Measurements from ENCODE around the gene PTGER3.
A peak's percentile ranks its signal among the peaks of the same experiment; 100 is the strongest.

PTGER3 gene

DNA sequence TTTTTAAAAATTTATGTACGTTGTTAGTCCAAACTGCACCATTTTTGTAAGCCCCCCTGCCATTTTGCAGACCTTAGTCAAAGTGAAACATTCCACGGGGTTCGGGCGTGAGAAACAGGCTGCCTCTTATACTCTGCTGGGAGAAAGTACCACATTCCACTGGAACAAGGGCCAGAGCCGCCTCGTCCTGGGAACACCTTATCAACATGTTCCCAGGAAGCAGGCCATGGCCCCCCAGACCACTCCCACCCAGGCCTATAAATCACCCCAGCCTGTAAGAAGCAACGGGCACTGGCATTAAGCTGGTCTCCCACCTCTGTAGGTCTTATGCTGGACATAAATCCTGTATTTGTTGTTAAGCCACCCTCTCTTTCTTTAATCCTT, 34.1 kb upstream of the PTGER3 start:
- FAIRE-seq (peak; percentile 75), DNase-seq (ENCODE audit: insufficient read length, low spot score) (no peak)
- no peak for TF ChIP-seq TAF1 (IDR thresholded peaks at IDR 0.05; ENCODE audit: low read depth, low read length)
- no peak for TF ChIP-seq PAX5 (IDR thresholded peaks at IDR 0.05; ENCODE audit: insufficient read depth, low read length, severe bottlenecking)
- no peak for TF ChIP-seq SPI1 (IDR thresholded peaks at IDR 0.05; ENCODE audit: low read depth, low read length)
- no peak for TF ChIP-seq POU2F2 (IDR thresholded peaks at IDR 0.05; ENCODE audit: low read depth, low read length)
- TF ChIP-seq POLR2AphosphoS5 (IDR thresholded peaks at IDR 0.05; ENCODE audit: low read depth, low read length): no peak
- TF ChIP-seq POLR2A (IDR thresholded peaks at IDR 0.05; ENCODE audit: low read depth, low read length): no peak

DNA sequence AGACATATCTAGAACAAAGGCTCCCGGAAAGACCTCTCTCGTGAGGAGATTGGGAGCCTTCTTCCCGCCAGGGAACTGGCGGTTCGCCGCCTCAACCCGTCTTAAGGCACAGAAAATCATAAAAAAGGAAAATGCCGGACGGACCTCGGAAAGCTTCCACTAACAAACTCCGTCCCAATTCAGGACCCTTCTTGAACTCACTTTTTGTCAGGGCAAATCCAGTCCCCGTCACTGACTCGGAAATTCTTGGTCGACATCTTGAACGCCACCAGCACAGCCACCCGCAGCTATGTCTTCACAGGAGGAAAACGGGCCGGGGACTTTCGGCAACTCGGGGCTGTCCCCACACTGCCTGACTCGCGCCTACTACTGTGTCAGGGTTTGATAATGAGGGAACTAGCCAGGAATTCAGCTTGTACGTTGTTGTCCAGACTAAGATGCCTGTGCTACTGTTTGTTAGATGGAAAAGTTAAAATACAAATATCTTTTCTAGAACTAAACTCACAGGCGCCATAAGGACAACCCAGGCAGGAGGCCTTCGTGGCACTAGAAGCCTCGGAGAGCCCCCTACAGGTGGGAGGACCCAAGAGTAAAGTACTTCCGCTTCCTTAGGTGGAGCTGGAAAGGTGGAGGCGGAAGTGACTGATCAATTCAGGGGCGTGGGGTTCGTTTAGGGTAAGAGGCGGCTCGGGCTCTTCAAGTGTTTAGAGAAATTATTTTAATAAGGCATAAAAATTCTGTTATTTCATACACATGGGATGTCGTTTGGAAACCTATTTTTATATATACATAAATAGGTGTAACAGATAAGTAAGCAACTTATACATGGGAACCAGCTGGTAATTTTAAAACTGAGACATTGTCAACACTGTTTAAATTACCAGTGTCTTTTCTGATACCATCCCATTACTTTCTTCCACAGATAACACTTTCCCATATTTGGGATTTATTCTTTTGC, 33.4 kb upstream of the PTGER3 start, which contains the start of gene ZRANB2:
ZRANB2 (minus strand) TSS at position 297 of the 958 bp plus-strand sequence; CDS start at position 257, 40 bp downstream.
- FAIRE-seq: peak; percentile 98
- TF ChIP-seq POU2F2 (IDR thresholded peaks at IDR 0.05; ENCODE audit: low read depth, low read length) (no peak; the same call in 1 of the 2 replicates), PAX5 (IDR thresholded peaks at IDR 0.05; ENCODE audit: insufficient read depth, low read length, severe bottlenecking) (no peak), POLR2A (IDR thresholded peaks at IDR 0.05; ENCODE audit: low read depth, low read length) (peak; percentile 91), SPI1 (IDR thresholded peaks at IDR 0.05; ENCODE audit: low read depth, low read length) (peak; percentile 48), POLR2AphosphoS5 (IDR thresholded peaks at IDR 0.05; ENCODE audit: low read depth, low read length) (peak; percentile 95), TAF1 (IDR thresholded peaks at IDR 0.05; ENCODE audit: low read depth, low read length) (peak; percentile 95)
- DNase-seq (ENCODE audit: insufficient read length, low spot score): peak; percentile 43

DNA sequence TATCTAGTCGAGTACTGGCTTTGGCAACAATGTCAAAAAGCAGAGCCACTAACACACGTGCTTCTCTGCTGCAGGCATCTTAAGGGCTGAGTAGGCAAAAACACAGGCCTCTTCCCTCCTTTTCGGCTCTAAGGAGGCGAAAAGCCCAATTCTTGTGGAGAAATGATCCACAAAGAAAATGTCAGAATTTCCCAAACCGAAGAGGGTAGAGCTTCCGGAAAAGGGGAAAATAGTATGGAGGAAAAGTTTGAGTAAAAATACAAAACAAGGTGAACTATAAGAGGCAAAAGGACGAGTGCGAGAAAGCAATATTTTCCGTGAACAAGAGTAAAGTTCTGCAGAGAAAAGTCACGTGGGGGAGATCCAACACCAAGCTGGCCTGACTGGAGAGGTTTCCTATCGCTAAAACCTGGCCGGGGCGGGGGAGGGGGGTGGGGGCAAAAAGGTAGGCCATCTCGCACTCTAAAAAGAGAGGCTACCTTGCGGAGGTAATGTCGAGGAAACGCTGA, 32.7 kb upstream of the PTGER3 start:
- DNase-seq (ENCODE audit: insufficient read length, low spot score) (no peak), FAIRE-seq (peak; percentile 43)

DNA sequence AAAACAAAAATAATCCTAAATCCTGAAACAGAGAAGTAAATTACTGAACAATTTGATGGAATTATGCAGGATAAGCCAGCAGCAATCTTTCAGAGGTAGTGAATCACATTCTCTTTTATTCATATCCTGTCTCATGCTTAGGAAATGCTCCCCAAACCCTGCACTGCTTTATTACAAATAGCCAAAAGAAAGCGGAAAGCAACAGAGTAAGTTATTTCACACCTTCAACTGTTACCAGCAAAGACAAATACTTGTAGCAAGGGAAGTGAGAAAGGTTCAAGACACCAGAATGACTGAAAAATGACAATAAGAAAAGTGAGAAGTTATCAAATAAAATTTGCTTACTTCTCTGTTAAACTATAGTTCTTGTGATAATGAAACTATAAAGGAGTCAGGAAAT, 27.1 kb upstream of the PTGER3 start:
- DNase-seq (ENCODE audit: insufficient read length, low spot score) (no peak), FAIRE-seq (no peak)
- TF ChIP-seq TAF1 (IDR thresholded peaks at IDR 0.05; ENCODE audit: low read depth, low read length): no peak
- peak; percentile 20; the same call in 1 of the 2 replicates for TF ChIP-seq SPI1 (IDR thresholded peaks at IDR 0.05; ENCODE audit: low read depth, low read length)

More for the DNA sequence above, 32.7 kb upstream of the PTGER3 start:
- TF ChIP-seq TAF1 (IDR thresholded peaks at IDR 0.05; ENCODE audit: low read depth, low read length): no peak
- no peak for TF ChIP-seq POLR2A (IDR thresholded peaks at IDR 0.05; ENCODE audit: low read depth, low read length)
- no peak for TF ChIP-seq SPI1 (IDR thresholded peaks at IDR 0.05; ENCODE audit: low read depth, low read length)
- no peak for TF ChIP-seq POU2F2 (IDR thresholded peaks at IDR 0.05; ENCODE audit: low read depth, low read length)
- no peak for TF ChIP-seq POLR2AphosphoS5 (IDR thresholded peaks at IDR 0.05; ENCODE audit: low read depth, low read length)
- no peak for TF ChIP-seq PAX5 (IDR thresholded peaks at IDR 0.05; ENCODE audit: insufficient read depth, low read length, severe bottlenecking)

DNA sequence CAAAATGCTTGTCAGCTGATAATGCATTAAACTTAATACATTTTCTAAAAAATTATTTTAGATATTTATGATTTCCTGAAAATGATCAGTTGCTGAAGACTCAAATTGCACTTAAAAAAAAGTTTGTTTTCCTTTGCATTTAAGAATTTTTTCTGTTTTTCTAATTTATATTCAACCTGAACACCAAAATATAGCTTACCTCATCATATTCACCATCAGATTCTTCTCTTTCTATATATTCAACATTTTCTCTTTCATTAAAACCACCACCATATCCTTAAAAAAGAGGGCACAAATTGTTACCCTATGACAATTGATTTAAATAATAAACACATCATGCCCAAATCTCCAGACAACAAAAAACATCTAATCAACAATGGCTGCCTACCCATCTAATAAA, 24.7 kb upstream of the PTGER3 start:
- DNase-seq (ENCODE audit: insufficient read length, low spot score): no peak
- TF ChIP-seq POU2F2 (IDR thresholded peaks at IDR 0.05; ENCODE audit: low read depth, low read length): no peak
- no peak for TF ChIP-seq PAX5 (IDR thresholded peaks at IDR 0.05; ENCODE audit: insufficient read depth, low read length, severe bottlenecking)
- no peak for TF ChIP-seq SPI1 (IDR thresholded peaks at IDR 0.05; ENCODE audit: low read depth, low read length)
- TF ChIP-seq POLR2AphosphoS5 (IDR thresholded peaks at IDR 0.05; ENCODE audit: low read depth, low read length): no peak
- TF ChIP-seq TAF1 (IDR thresholded peaks at IDR 0.05; ENCODE audit: low read depth, low read length): no peak
- TF ChIP-seq POLR2A (IDR thresholded peaks at IDR 0.05; ENCODE audit: low read depth, low read length): no peak
- FAIRE-seq: no peak

DNA sequence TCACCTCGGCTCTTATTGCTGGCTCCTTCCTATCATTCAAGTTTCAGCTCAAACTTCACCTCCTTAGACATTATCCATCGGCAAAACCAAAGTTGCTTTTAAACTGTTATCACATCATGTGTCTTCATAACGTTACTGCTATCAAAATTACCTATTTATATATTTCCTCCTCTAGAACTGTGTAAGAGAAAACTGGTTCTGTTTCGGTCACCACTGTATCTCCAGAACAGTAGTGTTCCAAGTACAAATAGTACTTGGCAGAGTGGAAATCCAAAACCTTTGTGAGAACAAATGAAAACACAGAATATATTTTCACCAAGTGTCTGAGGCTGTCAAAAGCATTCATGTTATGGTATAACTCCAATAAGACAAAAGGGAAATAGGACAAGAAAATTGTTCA, 24.1 kb upstream of the PTGER3 start:
- no peak for TF ChIP-seq SPI1 (IDR thresholded peaks at IDR 0.05; ENCODE audit: low read depth, low read length)
- no peak for TF ChIP-seq POLR2A (IDR thresholded peaks at IDR 0.05; ENCODE audit: low read depth, low read length)
- no peak for TF ChIP-seq POU2F2 (IDR thresholded peaks at IDR 0.05; ENCODE audit: low read depth, low read length)
- TF ChIP-seq TAF1 (IDR thresholded peaks at IDR 0.05; ENCODE audit: low read depth, low read length): no peak
- no peak for TF ChIP-seq POLR2AphosphoS5 (IDR thresholded peaks at IDR 0.05; ENCODE audit: low read depth, low read length)
- TF ChIP-seq PAX5 (IDR thresholded peaks at IDR 0.05; ENCODE audit: insufficient read depth, low read length, severe bottlenecking): no peak
- peak; percentile 16 for FAIRE-seq
- no peak for DNase-seq (ENCODE audit: insufficient read length, low spot score)

DNA sequence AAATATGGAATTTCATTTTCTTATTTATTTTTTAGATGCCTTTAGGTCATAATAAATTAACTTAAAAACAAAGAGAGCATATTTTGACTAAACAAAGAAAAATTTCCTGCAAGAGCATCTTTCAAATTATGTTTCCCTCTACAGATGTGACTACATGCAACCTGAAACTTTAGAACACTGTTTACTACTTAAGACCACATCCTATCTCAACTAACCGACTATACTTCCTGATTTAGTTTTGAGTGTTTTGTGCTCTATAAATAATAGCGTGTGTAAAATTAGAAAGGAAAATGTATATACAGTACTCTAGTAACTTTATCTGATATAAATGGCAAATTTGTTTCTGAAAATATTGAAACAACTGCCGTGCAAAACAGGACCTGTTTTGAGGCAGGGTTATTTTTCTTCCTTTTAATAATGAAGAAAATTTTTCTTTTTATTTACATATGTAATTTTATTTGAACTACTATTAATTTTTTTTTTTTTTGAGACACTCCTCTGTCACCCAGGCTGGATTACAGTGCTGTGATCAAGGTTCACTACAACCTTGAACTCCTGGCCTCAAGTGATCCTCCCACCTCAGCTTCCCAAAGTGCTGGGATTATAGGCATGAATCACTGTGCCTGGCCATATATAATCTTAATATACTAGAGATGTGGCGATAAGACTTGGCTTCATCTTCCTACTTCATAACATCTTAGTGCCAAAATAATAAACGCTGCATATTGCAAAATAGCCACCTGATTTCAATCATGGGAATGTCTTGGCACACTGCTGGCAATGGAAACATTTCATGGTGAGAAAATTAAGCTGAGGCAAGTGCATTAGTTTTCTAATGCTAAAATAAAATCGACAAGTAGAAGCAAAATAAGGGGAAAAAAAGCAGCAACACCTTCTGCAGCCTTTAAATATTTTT, 21.0 kb upstream of the PTGER3 start:
- peak; percentile 28 for FAIRE-seq
- no peak for DNase-seq (ENCODE audit: insufficient read length, low spot score)
- no peak for TF ChIP-seq PAX5 (IDR thresholded peaks at IDR 0.05; ENCODE audit: insufficient read depth, low read length, severe bottlenecking)
- TF ChIP-seq TAF1 (IDR thresholded peaks at IDR 0.05; ENCODE audit: low read depth, low read length): no peak
- TF ChIP-seq POLR2A (IDR thresholded peaks at IDR 0.05; ENCODE audit: low read depth, low read length): no peak
- no peak for TF ChIP-seq POLR2AphosphoS5 (IDR thresholded peaks at IDR 0.05; ENCODE audit: low read depth, low read length)
- TF ChIP-seq POU2F2 (IDR thresholded peaks at IDR 0.05; ENCODE audit: low read depth, low read length): no peak
- no peak for TF ChIP-seq SPI1 (IDR thresholded peaks at IDR 0.05; ENCODE audit: low read depth, low read length)

DNA sequence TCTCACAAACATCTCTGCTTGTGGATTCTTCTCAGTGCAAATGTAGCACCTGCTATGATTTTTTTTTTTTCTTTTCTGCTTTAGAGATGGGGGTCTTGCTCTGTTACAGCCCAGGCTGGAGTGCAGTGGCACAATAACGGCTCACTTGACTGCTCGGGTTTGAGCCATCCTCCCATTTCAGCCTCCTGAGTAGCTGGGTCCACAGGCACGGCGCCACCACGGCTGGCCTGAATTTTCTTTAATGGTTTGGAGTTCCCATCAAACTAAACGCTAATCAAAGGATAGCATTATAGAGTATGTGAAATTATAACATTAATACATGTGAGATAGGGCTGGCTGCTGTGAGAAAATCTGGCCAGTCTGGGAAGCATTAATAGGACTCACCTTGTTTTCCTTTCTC, 7.2 kb upstream of the PTGER3 start:
- DNase-seq (ENCODE audit: insufficient read length, low spot score) (no peak), FAIRE-seq (no peak)
- TF ChIP-seq POLR2A (IDR thresholded peaks at IDR 0.05; ENCODE audit: low read depth, low read length) (no peak; the same call in 1 of the 2 replicates), POLR2AphosphoS5 (IDR thresholded peaks at IDR 0.05; ENCODE audit: low read depth, low read length) (no peak), POU2F2 (IDR thresholded peaks at IDR 0.05; ENCODE audit: low read depth, low read length) (no peak), TAF1 (IDR thresholded peaks at IDR 0.05; ENCODE audit: low read depth, low read length) (no peak), SPI1 (IDR thresholded peaks at IDR 0.05; ENCODE audit: low read depth, low read length) (no peak), PAX5 (IDR thresholded peaks at IDR 0.05; ENCODE audit: insufficient read depth, low read length, severe bottlenecking) (no peak)

Data from GM12891 (cell line).